CD4-positive, alpha-beta T cell treated with Interleukin-12 subunit alpha and Interleukin-12 subunit beta, for 1 hour (primary cell): ENCODE data around the gene HRC.

ENCODE experiments used
- DNase-seq: peaks from one replicate; pipeline ENCODE4 v3.0.0-alpha.2; 2020

The HRC gene

DNA sequence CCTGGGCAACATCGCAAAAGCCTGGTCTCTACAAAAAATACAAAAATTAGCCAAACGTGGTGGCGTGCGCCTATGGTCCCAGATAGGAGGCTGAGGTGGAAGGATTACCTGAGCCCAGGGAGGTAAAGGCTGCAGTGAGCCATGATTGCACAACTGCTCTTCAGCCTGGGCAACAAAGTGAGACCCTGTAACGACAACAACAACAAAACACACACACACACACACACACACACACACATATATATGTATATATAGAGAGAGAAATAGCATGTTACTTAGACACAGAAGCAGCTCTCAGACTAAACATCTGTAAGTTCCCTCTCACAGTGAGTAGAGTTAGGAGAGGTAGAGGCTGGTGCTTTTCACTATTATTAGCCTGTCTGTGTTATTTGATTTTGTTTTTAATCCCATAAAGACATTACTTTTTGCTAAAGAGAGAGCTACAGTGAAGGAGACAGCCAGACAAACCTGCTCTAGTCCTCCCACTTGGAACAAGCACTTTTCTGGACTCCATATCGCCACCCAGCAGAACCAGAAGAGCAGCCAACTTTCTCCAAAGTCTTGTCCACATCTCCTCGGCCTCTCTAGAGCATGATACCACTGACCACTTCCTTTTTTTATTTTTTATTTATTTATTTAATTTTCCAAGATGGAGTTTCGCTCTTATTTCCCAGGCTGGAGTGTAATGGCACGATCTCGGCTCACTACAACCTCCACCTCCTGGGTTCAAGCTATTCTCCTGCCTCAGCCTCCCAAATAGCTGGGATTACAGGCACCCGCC lies 43.8 kb downstream of the HRC start:
- no peak for DNase-seq

DNA sequence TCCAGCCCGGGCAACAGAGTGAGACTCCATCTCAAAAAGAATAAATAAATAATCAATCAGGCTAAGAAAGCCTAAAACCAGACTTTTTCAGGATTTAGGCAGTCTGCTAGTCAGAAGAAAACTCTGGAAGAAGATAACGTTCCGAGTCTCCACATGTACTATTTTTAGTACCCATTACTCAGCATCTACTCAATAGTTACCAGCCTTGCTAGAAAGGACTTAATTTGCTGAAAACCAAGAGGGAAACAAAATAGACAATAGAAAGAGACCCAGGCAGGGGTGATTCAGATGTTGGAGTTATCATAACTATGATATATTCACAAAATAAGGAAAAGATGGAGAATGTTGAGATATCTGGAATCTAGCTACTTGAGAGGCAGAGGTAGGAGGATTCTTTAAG lies 44.6 kb downstream of the HRC start:
- DNase-seq: no peak

DNA sequence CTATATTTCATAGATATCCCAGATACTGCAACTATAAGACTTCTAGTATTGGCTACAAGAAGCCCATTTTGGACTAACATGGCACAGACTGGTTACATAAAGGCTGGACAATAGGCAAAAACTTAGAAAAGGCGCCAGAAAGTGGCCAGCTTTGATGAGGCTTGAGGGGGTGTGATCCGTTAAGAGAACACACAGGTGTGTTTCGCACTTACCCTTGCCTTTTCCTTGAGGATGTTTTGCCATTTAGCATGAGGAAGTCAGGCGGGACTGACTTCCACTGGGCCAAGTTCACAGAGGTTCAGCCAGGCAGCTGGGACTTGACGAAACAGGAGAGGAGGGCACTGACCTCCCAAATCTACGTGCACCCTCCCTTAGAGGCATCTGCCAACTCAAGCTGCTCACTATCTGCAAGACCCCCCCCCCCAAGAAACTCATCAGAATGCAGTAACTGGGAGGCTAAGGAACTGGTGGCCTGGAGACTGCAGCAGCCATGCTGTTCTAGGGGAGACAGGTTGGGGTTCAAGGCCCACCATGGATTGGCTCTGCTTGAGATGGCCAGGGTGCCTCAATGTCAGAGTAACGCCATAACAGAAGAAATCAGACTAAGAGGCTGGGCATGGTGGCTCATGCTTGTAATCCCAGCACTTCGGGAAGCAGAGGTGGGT lies 45.5 kb downstream of the HRC start:
- no peak for DNase-seq

DNA sequence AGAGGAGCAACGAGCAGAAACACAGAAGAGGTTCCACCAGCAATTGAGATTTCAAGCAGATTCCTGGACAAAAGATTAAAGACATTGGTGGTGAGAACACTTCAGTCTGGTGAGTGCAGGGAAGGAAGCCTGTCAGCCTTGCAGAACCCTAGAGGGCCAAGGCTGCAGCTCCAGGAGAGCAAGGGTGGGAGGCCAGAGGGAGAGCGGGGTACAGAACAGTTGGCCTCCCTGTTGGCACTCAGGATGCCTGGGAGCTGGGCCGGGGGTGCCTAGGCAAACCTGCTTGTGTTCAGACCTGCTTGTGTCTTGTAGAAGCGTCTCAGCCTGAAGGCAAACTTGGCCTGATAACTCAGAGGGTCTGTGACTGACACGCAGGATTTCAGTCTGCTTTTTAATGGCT lies 46.1 kb downstream of the HRC start:
- no peak for DNase-seq

DNA sequence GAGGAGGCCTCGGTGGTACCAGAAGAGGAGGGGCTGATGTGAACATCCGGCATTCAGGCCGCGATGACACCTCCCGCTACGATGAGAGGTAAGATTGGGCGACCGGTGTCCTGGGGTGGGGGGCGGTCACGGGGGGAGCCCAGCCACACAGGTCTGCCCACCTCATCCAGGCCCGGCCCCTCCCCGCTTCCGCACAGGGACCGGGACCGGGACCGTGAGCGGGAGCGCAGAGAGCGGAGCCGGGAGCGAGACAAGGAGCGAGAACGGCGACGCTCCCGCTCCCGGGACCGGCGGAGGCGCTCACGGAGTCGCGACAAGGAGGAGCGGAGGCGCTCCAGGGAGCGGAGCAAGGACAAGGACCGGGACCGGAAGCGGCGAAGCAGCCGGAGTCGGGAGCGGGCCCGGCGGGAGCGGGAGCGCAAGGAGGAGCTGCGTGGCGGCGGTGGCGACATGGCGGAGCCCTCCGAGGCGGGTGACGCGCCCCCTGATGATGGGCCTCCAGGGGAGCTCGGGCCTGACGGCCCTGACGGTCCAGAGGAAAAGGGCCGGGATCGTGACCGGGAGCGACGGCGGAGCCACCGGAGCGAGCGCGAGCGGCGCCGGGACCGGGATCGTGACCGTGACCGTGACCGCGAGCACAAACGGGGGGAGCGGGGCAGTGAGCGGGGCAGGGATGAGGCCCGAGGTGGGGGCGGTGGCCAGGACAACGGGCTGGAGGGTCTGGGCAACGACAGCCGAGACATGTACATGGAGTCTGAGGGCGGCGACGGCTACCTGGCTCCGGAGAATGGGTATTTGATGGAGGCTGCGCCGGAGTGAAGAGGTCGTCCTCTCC lies 47.4 kb downstream of the HRC start:
- no peak for DNase-seq

DNA sequence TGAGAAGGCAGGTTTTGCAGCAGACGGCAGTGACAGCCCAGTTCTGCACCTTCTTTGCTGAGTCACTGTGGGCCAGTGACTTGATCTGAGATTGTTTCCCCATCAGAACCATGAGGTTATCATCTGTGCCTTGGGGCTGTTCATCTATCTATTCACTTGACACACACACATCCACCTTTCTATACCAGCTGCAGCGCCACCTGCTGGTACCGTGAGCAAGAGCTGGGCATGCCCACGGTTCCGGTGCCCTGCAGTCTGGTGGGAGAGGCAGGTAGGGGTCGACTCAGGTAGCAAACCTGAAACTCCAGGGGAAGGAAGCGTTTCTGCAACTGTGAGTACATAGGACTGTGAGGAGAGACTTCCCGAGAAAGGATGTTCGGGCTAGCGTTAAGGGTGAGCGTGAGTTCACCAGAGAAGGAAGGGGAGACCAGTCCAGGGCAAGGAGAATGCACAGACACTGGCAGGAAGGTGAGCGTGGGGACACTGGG lies 48.5 kb downstream of the HRC start:
- peak; percentile 70 for DNase-seq

DNA sequence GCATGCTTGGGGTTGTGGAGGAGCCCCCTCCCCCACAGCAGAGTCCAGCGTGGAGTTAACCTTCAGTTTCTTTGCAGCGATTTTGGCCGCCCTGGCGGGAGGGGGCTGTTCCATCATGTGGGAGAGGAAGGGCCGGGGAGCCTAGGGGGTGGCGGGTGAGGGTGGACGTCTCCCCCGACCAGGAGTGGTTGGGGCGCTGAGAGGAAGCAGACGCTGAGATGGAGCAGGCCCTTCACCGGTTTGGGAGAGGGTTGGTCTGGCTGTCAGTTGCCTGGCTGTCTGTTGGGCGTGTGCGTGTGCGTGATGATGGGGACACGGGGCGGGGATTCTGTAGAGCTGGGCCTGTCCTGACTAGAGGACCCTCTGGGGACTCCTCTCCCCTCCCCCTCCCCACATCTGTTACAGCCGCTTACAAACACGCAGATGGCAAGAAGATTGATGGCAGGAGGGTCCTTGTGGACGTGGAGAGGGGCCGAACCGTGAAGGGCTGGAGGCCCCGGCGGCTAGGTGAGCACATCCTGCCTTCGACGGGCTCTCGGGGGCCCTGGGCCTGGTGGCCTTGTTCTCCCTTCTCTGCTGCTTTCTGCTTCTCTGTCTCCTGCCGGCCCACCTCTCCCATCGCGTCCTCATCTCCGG lies 50.8 kb downstream of the HRC start:
- DNase-seq: no peak

DNA sequence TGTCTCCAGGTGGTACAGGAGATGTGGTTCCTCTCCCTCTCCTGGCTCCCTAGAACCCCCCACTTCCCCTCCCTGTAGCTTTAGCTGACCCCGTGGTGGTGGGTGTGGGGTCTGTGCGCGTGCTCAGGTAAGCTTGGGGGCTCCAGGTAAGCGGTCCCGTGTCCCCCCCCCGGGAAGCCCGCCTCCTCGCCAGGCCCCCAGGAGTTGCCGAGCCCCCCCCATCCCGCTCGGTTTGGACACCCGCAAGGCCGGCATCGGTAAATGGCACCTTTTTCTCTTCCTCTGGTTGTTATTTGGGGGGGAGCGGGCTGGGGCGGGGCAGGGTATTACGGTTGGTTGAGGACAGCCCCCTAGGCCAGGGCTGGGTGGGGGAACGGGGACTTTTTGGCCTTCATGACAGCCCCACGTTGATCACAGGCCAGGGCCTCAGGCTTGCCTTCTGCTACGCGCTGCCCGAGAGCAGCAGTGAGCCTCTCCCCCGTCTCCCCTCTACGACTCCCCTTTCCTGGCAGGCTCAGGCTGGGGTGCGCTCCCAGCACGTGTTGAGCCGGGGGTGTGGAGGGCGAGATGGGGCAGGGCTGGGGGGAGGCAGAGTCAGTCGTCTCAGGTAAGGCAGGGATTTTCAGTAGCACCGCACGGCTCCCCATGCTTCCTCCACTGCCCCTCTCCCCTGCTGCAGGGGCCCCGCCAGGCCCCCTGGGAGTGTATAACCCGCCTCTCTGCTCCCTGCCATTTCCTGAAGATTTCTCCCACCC lies 51.7 kb downstream of the HRC start:
- DNase-seq: no peak

DNA sequence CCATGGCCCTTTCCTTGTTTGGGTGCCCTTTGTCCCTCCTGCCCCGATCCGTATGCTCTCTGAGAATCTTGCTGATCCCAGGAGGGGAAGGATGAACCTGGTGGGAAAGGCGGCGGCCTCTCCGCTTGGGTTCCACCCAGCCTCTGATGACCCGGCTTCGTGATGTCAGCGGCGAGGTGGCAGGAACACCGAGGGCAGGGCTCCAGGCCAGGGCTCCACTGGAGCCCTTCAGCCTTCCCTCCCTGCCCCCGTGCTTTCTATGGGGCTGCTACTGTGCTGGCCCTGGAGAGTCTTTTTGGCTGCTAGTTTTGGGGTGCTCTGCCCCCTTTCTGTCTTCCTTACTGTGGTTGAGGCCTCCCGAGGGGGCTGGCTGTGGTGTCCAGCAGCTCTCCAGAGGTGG lies 52.9 kb downstream of the HRC start:
- no peak for DNase-seq
